Stimulated activated CD8-positive, alpha-beta memory T cell treated with anti-CD3 and anti-CD28 coated beads, Interleukin-15, amount 100 ng/mL, for 4 hours (primary cell): ENCODE data around the gene TFR2.

ENCODE experiments used
- DNase-seq, 2 donors: peaks; one replicate each; pipeline ENCODE4 v3.0.0-alpha.2; 2020; ENCODE audit warnings: low read depth in 2 of 2

The TFR2 gene

GRCh38 chr7:100585511-100586265 is 55.7 kb downstream of the TFR2 start, which contains the start of gene LRCH4:
Gene LRCH4, minus strand, starts transcription at chr7:100586129. Its CDS starts 29 bp downstream, at chr7:100586100.
- DNase-seq: no peak

- DNase-seq: no peak
Observed at GRCh38 chr7:100584683-100585510, 56.5 kb downstream of the TFR2 start.

GRCh38 chr7:100584054-100584682 is 57.2 kb downstream of the TFR2 start:
- no peak for DNase-seq

DNA sequence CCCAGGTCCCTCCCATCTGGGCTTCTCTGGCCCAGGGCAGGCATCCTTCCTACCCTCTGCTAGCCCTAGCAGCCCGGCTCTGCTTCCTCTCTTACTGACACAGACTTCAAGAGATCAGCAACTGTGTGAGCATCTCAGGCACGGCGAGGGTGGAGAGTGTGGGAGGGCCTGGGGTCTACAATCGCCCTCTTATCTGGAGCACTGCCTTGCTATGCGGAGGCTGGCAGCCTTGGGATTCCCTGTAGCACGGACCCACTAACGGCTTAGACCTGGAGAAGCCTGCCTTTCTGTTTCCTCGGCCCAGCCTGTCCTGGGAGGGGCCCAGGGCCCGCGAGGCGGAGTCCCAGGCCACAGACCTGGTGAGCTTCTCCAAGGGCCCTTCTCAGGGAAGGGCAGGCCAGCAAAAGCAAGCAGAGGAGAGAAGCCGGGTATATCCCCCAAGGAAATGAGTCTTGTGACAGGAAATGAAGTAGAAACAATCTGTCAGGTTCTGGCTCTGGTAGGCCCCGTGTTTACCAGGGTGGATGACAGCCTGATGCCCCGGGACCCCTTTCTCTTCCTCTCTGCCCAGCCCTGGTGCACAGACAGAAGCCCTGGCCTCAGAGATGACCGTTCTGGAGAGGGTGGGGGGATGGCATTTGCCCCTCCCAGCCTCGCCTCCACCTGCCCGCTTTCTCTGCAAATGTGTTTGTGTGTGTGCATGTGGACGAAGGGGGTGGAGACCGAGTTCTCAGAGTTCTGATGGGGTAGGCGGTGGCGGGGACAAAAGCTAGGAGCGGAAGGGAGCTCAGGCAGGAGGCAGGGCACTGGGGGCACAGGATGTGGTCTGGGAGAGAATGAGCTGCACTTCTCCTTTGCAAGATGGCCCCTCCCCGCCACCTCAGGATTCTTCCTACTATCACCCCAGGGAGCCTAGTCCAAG is 58.0 kb downstream of the TFR2 start:
- peak in 1 of 2 donors; percentile 36 for DNase-seq

- no peak for DNase-seq
Observed at GRCh38 chr7:100582650-100583049, 58.7 kb downstream of the TFR2 start.

GRCh38 chr7:100582041-100582579 is 59.2 kb downstream of the TFR2 start:
- DNase-seq: no peak

GRCh38 chr7:100580466-100581283 is 60.7 kb downstream of the TFR2 start:
- DNase-seq: no peak

DNA sequence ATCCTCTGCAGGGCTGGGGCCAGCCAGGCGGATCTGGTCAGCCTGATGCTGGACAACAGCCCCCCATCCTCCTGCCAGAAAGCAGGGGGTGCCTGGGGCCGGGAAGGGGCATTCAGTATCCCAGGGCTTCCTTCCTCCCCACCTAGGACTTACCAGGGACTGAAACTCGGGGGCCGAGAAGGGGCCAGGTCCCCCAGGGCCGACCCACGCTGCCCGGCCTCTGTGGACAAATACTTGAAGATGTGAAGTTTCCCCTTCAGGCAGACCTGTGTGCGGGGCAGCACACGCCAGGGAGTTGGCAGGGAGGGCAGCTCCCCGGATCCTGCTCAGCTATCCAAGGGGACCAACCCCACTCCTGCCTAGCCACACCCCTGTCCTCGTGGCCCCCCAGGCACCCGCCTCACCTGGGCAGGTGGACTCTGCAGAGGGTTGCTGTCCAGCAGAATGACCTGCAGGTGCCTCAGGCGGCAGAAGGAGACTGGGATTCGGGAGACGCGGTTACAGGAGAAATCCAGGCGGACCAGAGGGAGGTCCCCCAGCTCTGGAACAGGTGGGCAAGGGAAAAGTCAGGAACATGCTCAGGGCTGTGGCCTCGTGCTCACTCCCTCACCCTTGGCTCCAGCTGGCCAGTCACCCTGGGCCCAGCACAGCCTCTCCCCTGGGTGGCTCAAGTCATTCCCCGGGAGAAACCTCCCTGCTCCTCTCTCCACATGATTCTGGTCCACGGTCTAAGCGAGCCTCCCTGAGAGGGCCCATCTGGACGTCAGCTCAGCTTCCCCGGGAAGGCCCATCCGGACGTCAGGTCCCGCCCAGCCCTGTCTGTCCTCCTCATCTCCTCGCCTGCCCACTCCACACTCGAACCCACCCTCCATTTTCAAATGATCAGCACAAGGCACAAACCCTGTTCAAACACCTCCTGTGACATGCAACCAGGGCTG is 62.8 kb downstream of the TFR2 start:
- no peak for DNase-seq

DNA sequence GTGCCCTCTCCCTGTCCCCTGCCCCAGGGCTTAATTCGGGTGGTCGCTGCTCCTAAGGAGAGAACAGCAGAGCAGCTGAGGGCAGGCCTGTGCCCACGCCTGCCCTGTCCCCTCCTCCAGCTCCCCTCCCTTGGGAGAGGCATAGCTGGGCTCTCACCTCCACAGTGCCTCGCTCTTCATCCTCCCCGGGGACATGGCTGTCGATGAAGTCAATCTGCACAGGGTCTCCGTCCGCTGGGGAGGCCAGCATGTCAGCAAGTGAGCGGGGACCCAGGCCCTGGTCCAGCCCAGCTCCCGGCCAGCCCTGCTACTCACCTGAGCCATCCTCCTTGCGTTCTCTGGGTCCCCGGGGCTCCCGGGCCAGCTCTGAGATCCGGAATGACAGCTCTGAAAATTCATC is 63.8 kb downstream of the TFR2 start:
- DNase-seq: no peak

DNA sequence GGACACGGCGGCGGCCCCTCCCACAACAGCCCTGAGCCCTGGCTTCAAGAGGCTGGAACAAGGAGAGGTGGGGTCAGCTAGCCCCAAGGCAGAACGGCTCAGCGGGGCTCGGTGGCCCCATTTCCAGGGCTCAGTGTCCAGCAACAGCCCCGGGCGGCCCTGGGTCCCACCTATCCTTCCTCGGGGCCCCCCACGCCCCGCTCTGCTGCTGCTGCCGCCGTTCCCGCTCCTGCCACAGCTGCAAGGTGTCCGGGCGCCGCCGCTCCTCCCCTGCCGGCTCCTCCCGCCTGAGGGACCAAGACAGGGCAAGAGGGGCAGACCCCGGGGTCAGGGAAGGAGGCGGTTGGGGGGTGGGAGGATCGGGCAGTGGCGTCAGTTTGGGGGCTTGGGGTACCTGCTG is 64.2 kb downstream of the TFR2 start:
- DNase-seq: no peak

GRCh38 chr7:100576384-100576993 is 64.9 kb downstream of the TFR2 start:
- no peak for DNase-seq

GRCh38 chr7:100575746-100576383 is 65.5 kb downstream of the TFR2 start:
- no peak for DNase-seq

DNA sequence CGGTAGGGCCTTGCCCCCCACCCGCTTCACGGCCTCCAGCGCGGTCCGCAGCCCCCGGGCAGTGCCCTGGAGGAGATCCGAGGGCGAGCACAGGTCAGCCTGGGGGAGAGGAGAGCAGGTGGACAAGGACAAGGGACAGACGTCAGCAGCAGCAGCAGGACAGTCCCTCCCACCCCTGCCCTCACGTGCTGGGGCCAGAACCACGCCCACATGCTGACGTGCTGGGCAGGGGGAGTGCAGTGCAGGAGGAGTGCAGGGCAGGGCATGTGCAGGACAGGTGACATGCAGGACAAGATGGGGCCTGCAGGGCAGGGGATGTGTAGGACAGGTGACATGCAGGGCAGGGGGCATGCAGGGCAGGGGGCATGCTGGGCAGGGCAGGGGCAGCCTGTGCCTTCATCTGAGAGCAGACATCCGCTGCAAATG is 66.1 kb downstream of the TFR2 start:
- DNase-seq: no peak

- DNase-seq: no peak
Observed at GRCh38 chr7:100574362-100575205, 66.8 kb downstream of the TFR2 start.

GRCh38 chr7:100573691-100574361 is 67.5 kb downstream of the TFR2 start, which contains the start of gene SAP25:
Gene SAP25, minus strand, starts transcription at chr7:100573900. Its CDS starts 158 bp downstream, at chr7:100573742.
- DNase-seq: no peak

DNA sequence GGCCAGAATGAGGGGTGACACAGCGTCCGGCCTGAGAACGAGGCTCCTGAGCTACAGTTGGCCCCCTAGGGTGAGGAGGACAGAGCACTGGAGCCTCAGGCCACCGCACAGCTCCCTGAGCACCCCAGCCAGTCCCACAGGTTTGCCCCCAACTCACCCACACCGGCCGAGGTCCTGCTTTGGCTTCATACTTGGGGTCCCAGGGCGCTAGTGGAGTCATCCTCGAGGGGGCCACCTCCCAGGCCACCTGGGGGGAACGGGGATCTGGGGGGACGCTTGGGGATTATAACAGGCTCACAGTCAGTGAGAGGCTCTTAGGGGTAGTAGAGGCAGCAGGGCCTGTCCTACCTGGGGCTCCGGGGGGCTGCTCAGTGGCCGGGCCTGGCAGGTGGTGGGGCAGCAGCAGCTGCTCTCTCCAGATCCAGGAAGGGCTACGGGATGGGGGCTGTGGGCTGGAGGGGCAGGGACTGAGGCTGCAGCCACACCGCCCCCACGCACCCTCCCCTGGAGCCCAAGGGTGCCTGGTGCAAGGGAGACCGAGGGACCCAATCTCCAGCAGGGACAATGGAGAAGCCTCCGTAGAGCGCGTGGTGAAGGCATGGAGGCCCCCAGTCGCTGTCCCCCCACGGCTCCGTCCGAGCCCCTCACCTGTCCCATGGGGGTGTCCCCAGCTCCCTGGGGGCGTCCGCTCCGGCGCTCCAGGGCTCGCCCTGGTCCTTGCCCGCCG is 68.2 kb downstream of the TFR2 start:
- no peak for DNase-seq
